Cardiac muscle cell (in vitro differentiated cells and primary cell): ENCODE measurements around the gene ARMC5. TPM values are rescaled to one million over a fixed set of nuclear protein-coding genes. Genes with fewer than 3 reads are reported as not detected.
"Not testable (repeated sequence)": the region's sequence is repeated elsewhere in the genome, so short reads cannot be mapped to it uniquely, and the experiment has no call there.

Source experiments
- DNase-seq, 2 donors: peaks; one replicate each; pipeline versions ENCODE4 v3.0.0 to v3.0.0-alpha.2; 2010 to 2017; ENCODE audit warnings: low read depth in 1 of 2, low spot score in 1 of 2
- H3K27ac ChIP-seq: fragments of 200-600 bp; sonication (generic); 2 replicates; pipeline ENCODE4 v1.5.1; 2016
- H3K27me3 ChIP-seq: fragments of 200-600 bp; sonication (generic); 2 replicates; pipeline ENCODE4 v1.6.0; 2016; ENCODE audit warnings: control low read depth
- H3K36me3 ChIP-seq: fragments of 200-600 bp; sonication (generic); 2 replicates; pipeline ENCODE4 v1.5.1; 2016; ENCODE audit warnings: control low read depth
- H3K4me1 ChIP-seq: fragments of 200-600 bp; sonication (generic); 2 replicates; pipeline ENCODE4 v1.8.1; 2017; ENCODE audit warnings: low read depth, mild to moderate bottlenecking, mixed run types
- H3K4me3 ChIP-seq: fragments of 200-600 bp; sonication (generic); 2 replicates; pipeline ENCODE4 v1.5.1; 2016; ENCODE audit warnings: mild to moderate bottlenecking
- H3K9me3 ChIP-seq: fragments of 200-600 bp; sonication (generic); 2 replicates; pipeline ENCODE4 v1.5.1; 2017; ENCODE audit warnings: low read depth, mild to moderate bottlenecking, control low read depth
- polyA plus RNA-seq: library from polyadenylated mRNA; unstranded; fragments of >200 nt; fragmentation: Nextera tagmentation; extraction: Ambion mirVana; gene quantifications from 2 replicates; pipeline ENCODE4 v1.2.1, GENCODE V29; 2016
- total RNA-seq: library from RNA; depleted of rRNA; stranded (reverse); fragments of >200 nt; gene quantifications from 2 replicates; pipeline ENCODE4 v1.2.3, GENCODE V29; 2016
- TF ChIP-seq, protein P1 (sequence below): IDR thresholded peaks from 2 replicates; pipeline ENCODE4 v1.5.1; 2012; ENCODE audit warnings: low read depth, mild to moderate bottlenecking, low read length

Gene ARMC5
- total and polyA plus RNA-seq, 2 experiments from 2014 or later = 21.7 to 26.0 TPM

DNA sequence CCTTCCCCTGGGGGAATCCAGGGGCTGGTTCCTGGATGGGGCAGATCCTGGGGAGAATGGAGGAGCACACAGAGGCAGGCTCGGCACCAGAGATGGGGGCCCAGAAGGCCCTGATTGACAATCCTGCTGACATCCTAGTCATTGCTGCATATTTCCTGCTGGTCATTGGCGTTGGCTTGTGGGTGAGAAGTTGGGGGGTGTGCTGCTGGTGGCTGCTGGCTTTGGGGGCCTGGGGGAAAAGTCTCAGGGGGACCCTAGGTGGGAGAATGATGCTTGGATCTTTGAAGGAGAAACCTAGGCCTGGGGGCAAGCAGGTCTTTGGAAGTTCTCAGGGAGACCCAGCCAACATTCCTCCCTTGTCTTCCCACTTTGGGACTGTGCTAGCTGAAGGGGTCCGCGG, 23.8 kb downstream of the ARMC5 start, which contains the start of gene SLC5A2:
SLC5A2 (plus strand) TSS at position 43 of the 400 bp plus-strand sequence; CDS start at position 57, 14 bp downstream.
- DNase-seq = no peak
- Histone ChIP-seq H3K4me1 (peaks cover 2% of the 10 kb centered on the region), H3K27me3 (peaks cover 53% of the 10 kb centered on the region), H3K36me3 (no peaks in the 10 kb centered on the region), H3K27ac (no peak within 1 kb of the TSS), H3K4me3 (no peak within 1 kb of the TSS), H3K9me3 (no peaks in the 10 kb centered on the region)
- TF ChIP-seq, protein P1, sequence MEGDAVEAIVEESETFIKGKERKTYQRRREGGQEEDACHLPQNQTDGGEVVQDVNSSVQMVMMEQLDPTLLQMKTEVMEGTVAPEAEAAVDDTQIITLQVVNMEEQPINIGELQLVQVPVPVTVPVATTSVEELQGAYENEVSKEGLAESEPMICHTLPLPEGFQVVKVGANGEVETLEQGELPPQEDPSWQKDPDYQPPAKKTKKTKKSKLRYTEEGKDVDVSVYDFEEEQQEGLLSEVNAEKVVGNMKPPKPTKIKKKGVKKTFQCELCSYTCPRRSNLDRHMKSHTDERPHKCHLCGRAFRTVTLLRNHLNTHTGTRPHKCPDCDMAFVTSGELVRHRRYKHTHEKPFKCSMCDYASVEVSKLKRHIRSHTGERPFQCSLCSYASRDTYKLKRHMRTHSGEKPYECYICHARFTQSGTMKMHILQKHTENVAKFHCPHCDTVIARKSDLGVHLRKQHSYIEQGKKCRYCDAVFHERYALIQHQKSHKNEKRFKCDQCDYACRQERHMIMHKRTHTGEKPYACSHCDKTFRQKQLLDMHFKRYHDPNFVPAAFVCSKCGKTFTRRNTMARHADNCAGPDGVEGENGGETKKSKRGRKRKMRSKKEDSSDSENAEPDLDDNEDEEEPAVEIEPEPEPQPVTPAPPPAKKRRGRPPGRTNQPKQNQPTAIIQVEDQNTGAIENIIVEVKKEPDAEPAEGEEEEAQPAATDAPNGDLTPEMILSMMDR = no peak

DNA sequence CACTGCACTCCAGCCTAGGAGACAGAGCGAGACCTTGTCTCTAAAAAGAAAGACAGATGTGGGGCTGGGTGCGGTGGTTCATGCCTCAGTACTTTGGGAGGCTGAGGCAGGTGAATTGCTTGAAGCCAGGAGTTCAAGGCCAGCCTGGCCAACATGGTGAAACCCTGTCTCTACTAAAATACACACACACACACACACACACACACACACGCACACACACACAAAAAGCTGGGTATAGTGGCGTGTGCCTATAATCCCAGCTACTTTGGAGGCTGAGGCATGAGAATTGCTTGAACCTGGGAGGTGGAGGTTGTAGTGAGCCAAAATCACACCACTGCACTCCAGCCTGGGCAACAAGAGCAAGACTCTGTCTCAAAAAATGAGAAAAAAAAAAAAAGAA, 24.7 kb downstream of the ARMC5 start:
- H3K9me3 ChIP-seq, DNase-seq, H3K4me1 ChIP-seq, H3K4me3 ChIP-seq, H3K36me3 ChIP-seq, H3K27ac ChIP-seq: not testable (repeated sequence)
- H3K27me3 ChIP-seq = peaks cover 60% of the 10 kb centered on the region

DNA sequence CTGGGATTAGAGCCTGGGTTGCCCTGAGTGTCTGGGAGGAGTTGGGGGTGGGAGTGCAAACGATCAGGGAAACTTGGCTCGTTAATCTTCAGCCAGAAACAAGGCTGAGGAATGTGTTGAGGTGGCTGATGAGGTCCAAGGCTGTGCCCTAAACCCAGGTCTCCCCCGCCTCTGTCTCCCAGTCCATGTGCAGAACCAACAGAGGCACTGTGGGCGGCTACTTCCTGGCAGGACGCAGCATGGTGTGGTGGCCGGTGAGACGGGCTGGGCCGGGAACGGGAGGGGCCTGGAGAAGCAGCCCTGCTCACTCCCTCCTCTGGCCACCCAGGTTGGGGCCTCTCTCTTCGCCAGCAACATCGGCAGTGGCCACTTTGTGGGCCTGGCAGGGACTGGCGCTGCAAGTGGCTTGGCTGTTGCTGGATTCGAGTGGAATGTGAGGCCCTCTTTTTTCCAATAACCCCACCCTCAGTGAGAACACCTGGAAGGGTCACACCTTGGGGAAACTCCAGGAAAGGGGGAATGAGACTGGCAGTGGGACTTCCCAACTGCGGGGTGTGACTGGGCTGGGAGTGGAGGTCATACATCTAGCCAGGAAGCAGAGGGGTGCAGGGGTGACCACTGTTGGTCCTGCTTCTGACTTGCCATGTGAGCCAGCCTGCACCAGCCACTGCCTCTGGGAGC, 25.3 kb downstream of the ARMC5 start:
- no peaks in the 10 kb centered on the region for H3K36me3 ChIP-seq
- peak in 1 of 2 donors; percentile 36 for DNase-seq
- no peak overlapping the region for H3K4me3 ChIP-seq
- no peaks in the 10 kb centered on the region for H3K4me1 ChIP-seq
- no peak overlapping the region for H3K27ac ChIP-seq
- no peaks in the 10 kb centered on the region for H3K9me3 ChIP-seq
- TF ChIP-seq, protein P1 = no peak
- H3K27me3 ChIP-seq = peaks cover 60% of the 10 kb centered on the region

DNA sequence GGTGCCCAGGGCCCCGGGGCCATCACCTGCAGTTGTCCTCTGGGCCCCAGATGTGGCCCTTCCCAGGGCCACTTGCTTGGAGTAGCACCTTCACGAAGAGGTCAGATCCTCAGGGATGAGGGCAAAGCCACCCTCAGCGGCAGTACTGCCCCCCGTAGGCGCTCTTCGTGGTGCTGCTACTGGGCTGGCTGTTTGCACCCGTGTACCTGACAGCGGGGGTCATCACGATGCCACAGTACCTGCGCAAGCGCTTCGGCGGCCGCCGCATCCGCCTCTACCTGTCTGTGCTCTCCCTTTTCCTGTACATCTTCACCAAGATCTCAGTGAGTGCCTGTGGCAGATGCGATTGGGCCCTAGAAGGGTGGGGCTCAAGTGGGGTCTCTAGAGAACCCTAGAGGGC, 26.3 kb downstream of the ARMC5 start:
- peaks cover 60% of the 10 kb centered on the region for H3K27me3 ChIP-seq
- no peak overlapping the region for H3K4me3 ChIP-seq
- H3K36me3 ChIP-seq = no peaks in the 10 kb centered on the region
- DNase-seq = no peak
- no peak overlapping the region for H3K27ac ChIP-seq
- TF ChIP-seq, protein P1 = no peak
- no peaks in the 10 kb centered on the region for H3K4me1 ChIP-seq
- no peaks in the 10 kb centered on the region for H3K9me3 ChIP-seq

DNA sequence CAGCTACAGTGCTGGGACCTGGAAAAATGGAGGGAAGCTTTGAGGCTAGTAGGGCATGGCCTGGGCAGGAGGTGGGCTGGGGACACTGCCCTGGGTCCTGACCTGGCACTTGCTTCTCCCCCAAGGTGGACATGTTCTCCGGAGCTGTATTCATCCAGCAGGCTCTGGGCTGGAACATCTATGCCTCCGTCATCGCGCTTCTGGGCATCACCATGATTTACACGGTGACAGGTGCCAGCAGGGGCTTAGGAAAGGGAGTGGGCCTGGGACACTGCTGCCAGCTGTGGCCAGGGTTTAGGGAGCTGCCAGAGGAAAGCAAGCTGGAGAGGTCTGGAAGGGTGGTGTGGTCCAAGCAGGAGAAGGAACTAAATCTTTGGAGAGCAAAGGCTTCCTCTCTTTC, 26.7 kb downstream of the ARMC5 start:
- DNase-seq = no peak
- peaks cover 60% of the 10 kb centered on the region for H3K27me3 ChIP-seq
- H3K36me3 ChIP-seq = no peaks in the 10 kb centered on the region
- no peaks in the 10 kb centered on the region for H3K4me1 ChIP-seq
- H3K27ac ChIP-seq = no peak overlapping the region
- no peaks in the 10 kb centered on the region for H3K9me3 ChIP-seq
- H3K4me3 ChIP-seq = no peak overlapping the region
- TF ChIP-seq, protein P1 = no peak

DNA sequence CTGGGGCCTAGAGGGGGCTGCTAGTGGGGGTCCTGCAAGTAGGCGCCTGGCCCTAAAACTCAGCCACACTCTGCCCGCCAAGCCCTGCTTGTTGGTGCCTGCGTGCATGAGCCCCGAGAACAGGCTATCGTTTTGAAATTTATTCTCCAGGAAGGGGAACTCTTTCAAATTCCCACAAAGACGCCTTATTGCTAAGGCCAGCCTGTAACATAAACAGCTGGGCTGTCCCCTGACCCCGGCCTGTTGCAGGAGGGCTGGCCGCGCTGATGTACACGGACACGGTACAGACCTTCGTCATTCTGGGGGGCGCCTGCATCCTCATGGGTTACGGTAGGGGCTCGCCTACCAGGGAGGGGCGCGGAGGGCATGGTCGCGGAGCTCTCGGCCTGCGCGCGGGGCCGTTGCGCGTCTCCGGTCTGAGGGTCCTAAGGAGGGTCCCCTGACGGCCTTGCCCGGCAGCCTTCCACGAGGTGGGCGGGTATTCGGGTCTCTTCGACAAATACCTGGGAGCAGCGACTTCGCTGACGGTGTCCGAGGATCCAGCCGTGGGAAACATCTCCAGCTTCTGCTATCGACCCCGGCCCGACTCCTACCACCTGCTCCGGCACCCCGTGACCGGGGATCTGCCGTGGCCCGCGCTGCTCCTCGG, 27.9 kb downstream of the ARMC5 start:
- H3K4me3 ChIP-seq = peak overlapping the region; percentile 35
- no peak overlapping the region for H3K27ac ChIP-seq
- no peaks in the 10 kb centered on the region for H3K36me3 ChIP-seq
- H3K27me3 ChIP-seq = peaks cover 51% of the 10 kb centered on the region
- no peaks in the 10 kb centered on the region for H3K4me1 ChIP-seq
- H3K9me3 ChIP-seq = no peaks in the 10 kb centered on the region
- DNase-seq = no peak
- TF ChIP-seq, protein P1 = no peak
